ENCODE measurements around the gene TEPSIN. TPM values are rescaled to one million over a fixed set of nuclear protein-coding genes. Genes with fewer than 3 reads are reported as not detected.

The TEPSIN gene
- total RNA-seq, 2 experiments from 2014 or later: 28.2 to 32.2 TPM

DNA sequence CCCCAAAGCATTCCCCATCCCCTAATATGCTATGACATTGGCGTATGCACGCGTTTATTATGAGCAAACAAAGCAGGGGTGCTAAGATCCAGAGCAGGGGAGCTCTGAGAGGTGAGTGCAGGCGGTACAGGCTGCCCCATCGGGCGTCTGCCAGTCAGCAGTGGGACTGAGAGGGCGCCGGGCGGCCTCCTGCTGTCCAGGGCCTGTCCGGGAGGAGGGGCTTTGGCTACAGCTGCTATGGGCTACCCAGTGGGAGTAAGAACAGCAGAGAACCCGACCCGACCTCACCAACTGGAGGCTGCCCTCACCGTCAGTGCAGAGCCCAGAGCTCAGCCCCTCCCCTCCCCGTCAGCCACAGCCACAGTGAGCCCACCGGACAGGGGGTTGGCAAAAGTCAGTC is 54.3 kb downstream of the TEPSIN start:
- H3K4me1 Mint-ChIP-seq (ENCODE audit: low read depth): no peaks in the 10 kb centered on the region
- ChIA-PET POLR2A (no interaction called here), CTCF (no interaction called here)
- no peak overlapping the region for H3K27ac Mint-ChIP-seq
- H3K27me3 Mint-ChIP-seq: no peaks in the 10 kb centered on the region
- no peaks in the 10 kb centered on the region for H3K9me3 Mint-ChIP-seq
- TF ChIP-seq CTCF (IDR thresholded peaks at IDR 0.05): no peak
- no peaks in the 10 kb centered on the region for H3K36me3 Mint-ChIP-seq (ENCODE audit: low read depth)
- ATAC-seq (no peak), DNase-seq (no peak)
- intact Hi-C loops (cut with micrococcal nuclease): no loop called here
- no peak overlapping the region for H3K4me3 Mint-ChIP-seq

GRCh38 chr17:81183807-81184206 is 55.0 kb downstream of the TEPSIN start:
- POLR2A ChIA-PET: no interaction called here
- no peak overlapping the region for H3K4me3 Mint-ChIP-seq

GRCh38 chr17:81183316-81183715 is 55.5 kb downstream of the TEPSIN start:
- ChIA-PET POLR2A (no interaction called here), CTCF (no interaction called here)
- Mint-ChIP-seq H3K27ac (no peak overlapping the region), H3K9me3 (no peaks in the 10 kb centered on the region), H3K36me3 (ENCODE audit: low read depth) (no peaks in the 10 kb centered on the region), H3K4me1 (ENCODE audit: low read depth) (no peaks in the 10 kb centered on the region), H3K4me3 (no peak overlapping the region), H3K27me3 (no peaks in the 10 kb centered on the region)
- DNase-seq: no peak
- no peak for TF ChIP-seq CTCF (IDR thresholded peaks at IDR 0.05)
- intact Hi-C loops (cut with micrococcal nuclease): no loop called here
- ATAC-seq: no peak

More at GRCh38 chr17:81183807-81184206, 55.0 kb downstream of the TEPSIN start:
- no peak for ATAC-seq
- intact Hi-C loops (cut with micrococcal nuclease): no loop called here
- DNase-seq: no peak
- H3K27ac Mint-ChIP-seq: no peak overlapping the region
- H3K36me3 Mint-ChIP-seq (ENCODE audit: low read depth): no peaks in the 10 kb centered on the region
- CTCF ChIA-PET: no interaction called here
- no peaks in the 10 kb centered on the region for H3K27me3 Mint-ChIP-seq
- H3K9me3 Mint-ChIP-seq: no peaks in the 10 kb centered on the region
- H3K4me1 Mint-ChIP-seq (ENCODE audit: low read depth): no peaks in the 10 kb centered on the region
- TF ChIP-seq CTCF (IDR thresholded peaks at IDR 0.05): no peak

- H3K4me1 Mint-ChIP-seq (ENCODE audit: low read depth): no peaks in the 10 kb centered on the region
Observed at GRCh38 chr17:81182596-81182995, 56.3 kb downstream of the TEPSIN start.

DNA sequence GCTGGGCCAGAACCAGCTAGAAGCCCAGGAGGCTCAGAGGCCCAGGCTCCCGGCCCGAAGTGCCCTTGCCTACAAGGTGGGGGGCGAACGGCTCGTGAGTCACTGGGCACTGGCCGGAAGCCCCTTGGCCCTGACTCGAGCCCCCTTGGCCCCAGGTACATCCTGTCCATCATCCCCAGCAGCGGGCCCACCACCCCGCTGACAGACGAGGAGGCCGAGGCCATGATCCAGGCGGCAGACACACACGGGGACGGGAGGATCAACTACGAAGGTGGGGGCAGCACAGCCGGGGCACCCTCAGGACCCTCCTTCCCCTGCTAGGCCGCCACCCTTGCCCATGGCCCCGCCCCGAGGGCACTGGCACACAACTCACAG is 57.1 kb downstream of the TEPSIN start:
- ATAC-seq (no peak), DNase-seq (no peak)
- no peaks in the 10 kb centered on the region for H3K4me1 Mint-ChIP-seq (ENCODE audit: low read depth)
- H3K9me3 Mint-ChIP-seq: no peaks in the 10 kb centered on the region
- no peaks in the 10 kb centered on the region for H3K27me3 Mint-ChIP-seq
- no peaks in the 10 kb centered on the region for H3K36me3 Mint-ChIP-seq (ENCODE audit: low read depth)
- ChIA-PET POLR2A (no interaction called here), CTCF (no interaction called here)
- no peak overlapping the region for H3K27ac Mint-ChIP-seq
- intact Hi-C loops (cut with micrococcal nuclease): no loop called here
- no peak overlapping the region for H3K4me3 Mint-ChIP-seq
- TF ChIP-seq CTCF (IDR thresholded peaks at IDR 0.05): no peak

More at GRCh38 chr17:81182596-81182995, 56.3 kb downstream of the TEPSIN start:
- no peaks in the 10 kb centered on the region for H3K27me3 Mint-ChIP-seq
- no peak for TF ChIP-seq CTCF (IDR thresholded peaks at IDR 0.05)
- POLR2A ChIA-PET: no interaction called here
- CTCF ChIA-PET: no interaction called here
- no peaks in the 10 kb centered on the region for H3K9me3 Mint-ChIP-seq
- H3K27ac Mint-ChIP-seq: no peak overlapping the region
- DNase-seq (no peak), ATAC-seq (no peak)
- no peak overlapping the region for H3K4me3 Mint-ChIP-seq
- no peaks in the 10 kb centered on the region for H3K36me3 Mint-ChIP-seq (ENCODE audit: low read depth)
- intact Hi-C loops (cut with micrococcal nuclease): no loop called here
